ENCODE data around the gene CMTM2. TPM values are rescaled to one million over a fixed set of nuclear protein-coding genes. Genes with fewer than 3 reads are reported as not detected.

Gene CMTM2
- total and polyA plus RNA-seq, 9 of the 15 experiments (the other 6 are each of a cell fraction or from before 2014, with no cell fraction given), result not detected

GRCh38 chr16:66587881-66588600 lies 8.8 kb downstream of the CMTM2 start:
- ATAC-seq (no peak), FAIRE-seq (no peak)

GRCh38 chr16:66588981-66589713 lies 9.9 kb downstream of the CMTM2 start:
- peak; percentile 72 to 82 (median 80) for DNase-seq (ENCODE audit: extremely low read depth in 1 of 4, low spot score in 3 of 4)
- Histone ChIP-seq H3K4me3 (no peak overlapping the region), H3K4me1 (replicated peaks in 1 of 2; ENCODE audit: control insufficient read depth in 2 of 2, insufficient read depth in 2 of 2, low read length in 2 of 2) (no peaks in the 10 kb centered on the region; a peak in 1 of 5 replicates), H3K79me2 (ENCODE audit: control insufficient read depth, insufficient read depth, low read length) (no peaks in the 10 kb centered on the region), H3K9me1 (ENCODE audit: control insufficient read depth, insufficient read depth, low read length) (no peaks in the 10 kb centered on the region), H2AFZ (ENCODE audit: low read depth, low read length) (peak overlapping the region; percentile 8; the same call in 1 of the 2 replicates), H3K4me2 (ENCODE audit: insufficient read depth, low read length) (no peak overlapping the region), H3K27me3 (ENCODE audit: control insufficient read depth in 2 of 2, insufficient read depth in 2 of 2, low read length in 2 of 2) (no peaks in the 10 kb centered on the region), H3K27ac (ENCODE audit: extremely low read depth, low read depth, low read length) (no peak overlapping the region), H4K20me1 (replicated peaks; ENCODE audit: control insufficient read depth, insufficient read depth, low read length) (no peaks in the 10 kb centered on the region), H3K9ac (ENCODE audit: insufficient read depth in 1 of 2, low read depth in 2 of 2, low read length in 2 of 2) (peak overlapping the region in 1 of 2 experiments; percentile 10; a peak in 1 of 4 replicates), H3K9me3 (replicated peaks; ENCODE audit: control insufficient read depth, insufficient read depth, low read depth, low read length) (no peaks in the 10 kb centered on the region), H3K36me3 (ENCODE audit: control insufficient read depth, insufficient read depth, low read length) (no peaks in the 10 kb centered on the region)
- peak; percentile 76 for FAIRE-seq
- ChIA-PET CTCF (ENCODE audit: low intra/inter-chr PET ratio) (interaction anchor here (0.6 to 3.5 kb wide), 7 partner anchors 9 to 182 kb away, joined by 3 to 22 read pairs (median 3); no protein-coding TSS in a partner anchor), POLR2A (interaction anchor here (0.6 to 1.1 kb wide), 3 partner anchors 17 to 77 kb away, joined by 3 to 5 read pairs (median 3); no protein-coding TSS in a partner anchor)
- in situ Hi-C loops (cut with MboI), result no loop called here
- ATAC-seq, result peak; percentile 99
- no TSS peak for BruUV-seq (replicated peaks)
- intact Hi-C loops (cut with micrococcal nuclease), result loop anchor here (1.0 kb wide), 4 partner anchors 73 to 183 kb away; no protein-coding TSS in a partner anchor
- WGBS (ENCODE audit: insufficient coverage, low coverage, missing lambda C conversion rate), result 56% methylated on average over 8 of the region's 8 CpGs
- TF ChIP-seq ARID2 (IDR thresholded peaks at IDR 0.05) (peak; percentile 62; the same call in 1 of the 2 replicates), MYC (IDR thresholded peaks at IDR 0.05; ENCODE audit: low read depth, low read length) (0 out of 2 replicates have a peak, but pooled peaks have one; percentile 35), MYC (CRISPR knock-in tag; IDR thresholded peaks at IDR 0.05; ENCODE audit: borderline replicate concordance, low read depth) (no peak), PCBP2 (IDR thresholded peaks at IDR 0.05; ENCODE audit: low read depth, low read length, poor library complexity, severe bottlenecking) (no peak), TAF7 (tag; IDR thresholded peaks at IDR 0.05) (no peak), IRF9 (tag; IDR thresholded peaks at IDR 0.05) (no peak), NEUROD1 (IDR thresholded peaks at IDR 0.05; ENCODE audit: borderline replicate concordance, low read depth, low read length, partially characterized antibody) (peak; percentile 33), FOXP4 (CRISPR knock-in tag; IDR thresholded peaks at IDR 0.05; ENCODE audit: borderline replicate concordance) (no peak)

More at GRCh38 chr16:66587881-66588600, 8.8 kb downstream of the CMTM2 start:
- no peaks in the 10 kb centered on the region for H3K79me2 ChIP-seq (ENCODE audit: control insufficient read depth, insufficient read depth, low read length)
- 31% methylated on average over 7 of the region's 7 CpGs for WGBS (ENCODE audit: insufficient coverage, low coverage, missing lambda C conversion rate)
- no TSS peak for BruUV-seq (replicated peaks)
- no peaks in the 10 kb centered on the region for H4K20me1 ChIP-seq (replicated peaks; ENCODE audit: control insufficient read depth, insufficient read depth, low read length)
- no peak overlapping the region for H2AFZ ChIP-seq (ENCODE audit: low read depth, low read length)
- no peak overlapping the region for H3K27ac ChIP-seq (ENCODE audit: extremely low read depth, low read depth, low read length)
- no peaks in the 10 kb centered on the region; a peak in 1 of 5 replicates for H3K4me1 ChIP-seq (replicated peaks in 1 of 2; ENCODE audit: control insufficient read depth in 2 of 2, insufficient read depth in 2 of 2, low read length in 2 of 2)
- no peaks in the 10 kb centered on the region for H3K27me3 ChIP-seq (ENCODE audit: control insufficient read depth in 2 of 2, insufficient read depth in 2 of 2, low read length in 2 of 2)
- in situ Hi-C loops (cut with MboI) (no loop called here), intact Hi-C loops (cut with micrococcal nuclease) (no loop called here)
- POLR2A ChIA-PET, result no interaction called here
- no peak for DNase-seq (ENCODE audit: extremely low read depth in 1 of 4, low spot score in 3 of 4)
- no peak overlapping the region for H3K4me2 ChIP-seq (ENCODE audit: insufficient read depth, low read length)
- H3K9ac ChIP-seq (ENCODE audit: insufficient read depth in 1 of 2, low read depth in 2 of 2, low read length in 2 of 2), result no peak overlapping the region; a peak in 1 of 4 replicates
- H3K36me3 ChIP-seq (ENCODE audit: control insufficient read depth, insufficient read depth, low read length), result no peaks in the 10 kb centered on the region
- H3K9me3 ChIP-seq (replicated peaks; ENCODE audit: control insufficient read depth, insufficient read depth, low read depth, low read length), result no peaks in the 10 kb centered on the region
- H3K9me1 ChIP-seq (ENCODE audit: control insufficient read depth, insufficient read depth, low read length), result no peaks in the 10 kb centered on the region
- TF ChIP-seq C11orf30 (IDR thresholded peaks at IDR 0.05; ENCODE audit: low read depth) (peak; percentile 33; the same call in 1 of the 2 replicates), BMI1 (IDR thresholded peaks at IDR 0.05; ENCODE audit: low read length) (no peak), ZNF316 (IDR thresholded peaks at IDR 0.05) (peak; percentile 39)
- H3K4me3 ChIP-seq, result no peak overlapping the region
- CTCF ChIA-PET (ENCODE audit: low intra/inter-chr PET ratio), result interaction anchor here (1.8 to 3.5 kb wide), 2 partner anchors 109 to 181 kb away, joined by 17 to 22 read pairs; no protein-coding TSS in a partner anchor

Measured in K562 (cell line).